Measurements from ENCODE around the gene AGBL3.

AGBL3 gene

GRCh38 chr7:135184254-135184841 lies 198.0 kb downstream of the AGBL3 start:
- DNase-seq (ENCODE audit: low read depth): no peak
- TF ChIP-seq, protein P1, sequence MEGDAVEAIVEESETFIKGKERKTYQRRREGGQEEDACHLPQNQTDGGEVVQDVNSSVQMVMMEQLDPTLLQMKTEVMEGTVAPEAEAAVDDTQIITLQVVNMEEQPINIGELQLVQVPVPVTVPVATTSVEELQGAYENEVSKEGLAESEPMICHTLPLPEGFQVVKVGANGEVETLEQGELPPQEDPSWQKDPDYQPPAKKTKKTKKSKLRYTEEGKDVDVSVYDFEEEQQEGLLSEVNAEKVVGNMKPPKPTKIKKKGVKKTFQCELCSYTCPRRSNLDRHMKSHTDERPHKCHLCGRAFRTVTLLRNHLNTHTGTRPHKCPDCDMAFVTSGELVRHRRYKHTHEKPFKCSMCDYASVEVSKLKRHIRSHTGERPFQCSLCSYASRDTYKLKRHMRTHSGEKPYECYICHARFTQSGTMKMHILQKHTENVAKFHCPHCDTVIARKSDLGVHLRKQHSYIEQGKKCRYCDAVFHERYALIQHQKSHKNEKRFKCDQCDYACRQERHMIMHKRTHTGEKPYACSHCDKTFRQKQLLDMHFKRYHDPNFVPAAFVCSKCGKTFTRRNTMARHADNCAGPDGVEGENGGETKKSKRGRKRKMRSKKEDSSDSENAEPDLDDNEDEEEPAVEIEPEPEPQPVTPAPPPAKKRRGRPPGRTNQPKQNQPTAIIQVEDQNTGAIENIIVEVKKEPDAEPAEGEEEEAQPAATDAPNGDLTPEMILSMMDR (IDR thresholded peaks at IDR 0.05; ENCODE audit: low read depth, low read length, missing control alignments): no peak
- H3K4me3 ChIP-seq (ENCODE audit: low read depth, low read length): no peak overlapping the region

Data from GM12864 (cell line).